ENCODE data around the gene PPP1R12B. TPM values are rescaled to one million over a fixed set of nuclear protein-coding genes. Genes with fewer than 3 reads are reported as not detected.

Gene PPP1R12B
- total RNA-seq, 1 donor from 2014 or later = 404 TPM

DNA sequence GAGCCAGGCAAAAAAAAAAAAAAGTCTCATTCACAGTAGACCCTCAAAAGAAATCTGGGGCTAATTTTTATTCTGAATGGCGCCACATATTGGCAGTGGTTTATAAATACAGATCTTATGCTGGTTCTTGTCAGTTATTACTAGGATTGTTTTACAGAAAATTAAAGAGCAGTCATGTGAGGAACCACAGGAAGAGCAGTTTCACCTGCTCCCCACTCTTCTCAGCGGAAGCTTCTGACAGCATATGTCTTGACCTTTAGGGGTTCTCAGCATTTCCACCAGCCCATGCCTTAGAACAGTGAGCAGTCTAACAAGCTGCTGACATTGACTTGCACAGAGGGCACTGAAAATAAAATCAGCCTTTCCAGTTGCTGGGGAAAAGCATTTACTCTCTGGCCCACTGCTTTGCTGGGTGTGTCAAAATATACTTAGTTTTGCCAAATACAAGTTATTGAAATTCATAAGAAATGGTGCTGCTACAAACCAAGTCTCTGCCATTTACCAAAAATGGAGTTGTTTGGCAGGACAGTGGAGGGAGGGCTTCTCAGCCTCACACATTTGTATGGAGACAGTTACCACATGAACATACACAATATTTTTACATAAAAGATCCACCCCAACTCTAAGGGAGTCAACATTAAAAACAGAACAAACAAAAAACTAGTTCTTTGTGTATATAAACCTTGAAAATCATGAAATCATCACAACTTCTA, 217.5 kb downstream of the PPP1R12B start:
- DNase-seq (ENCODE audit: low spot score in 2 of 2) = no peak
- Histone ChIP-seq H3K4me3 (peak overlapping the region in 1 of 2 donors; percentile 4), H3K4me1 (peaks cover 23 to 90% of the 10 kb centered on the region in 2 donors), H3K27ac (peak overlapping the region; percentile 78 to 79), H3K36me3 (peaks cover 51 to 57% of the 10 kb centered on the region in 2 donors), H3K27me3 (no peaks in the 10 kb centered on the region), H3K9me3 (no peaks in the 10 kb centered on the region)
- TF ChIP-seq CTCF (IDR thresholded peaks at IDR 0.05) = no peak
- intact Hi-C loops (cut with DNase I) = no loop called here

GRCh38 chr1:202567738-202568137, 219.2 kb downstream of the PPP1R12B start:
- H3K4me1 ChIP-seq = peaks cover 13 to 91% of the 10 kb centered on the region in 2 donors
- no peak for TF ChIP-seq CTCF (IDR thresholded peaks at IDR 0.05)
- intact Hi-C loops (cut with DNase I) = loop anchor here (2.0 kb wide), 1 partner anchor 27 kb away; no protein-coding TSS in a partner anchor
- DNase-seq (ENCODE audit: low spot score in 2 of 2) = no peak
- no peak overlapping the region for H3K4me3 ChIP-seq
- no peaks in the 10 kb centered on the region for H3K27me3 ChIP-seq
- H3K27ac ChIP-seq = peak overlapping the region; percentile 78 to 79
- H3K36me3 ChIP-seq = peaks cover 63 to 74% of the 10 kb centered on the region in 2 donors
- no peaks in the 10 kb centered on the region for H3K9me3 ChIP-seq

DNA sequence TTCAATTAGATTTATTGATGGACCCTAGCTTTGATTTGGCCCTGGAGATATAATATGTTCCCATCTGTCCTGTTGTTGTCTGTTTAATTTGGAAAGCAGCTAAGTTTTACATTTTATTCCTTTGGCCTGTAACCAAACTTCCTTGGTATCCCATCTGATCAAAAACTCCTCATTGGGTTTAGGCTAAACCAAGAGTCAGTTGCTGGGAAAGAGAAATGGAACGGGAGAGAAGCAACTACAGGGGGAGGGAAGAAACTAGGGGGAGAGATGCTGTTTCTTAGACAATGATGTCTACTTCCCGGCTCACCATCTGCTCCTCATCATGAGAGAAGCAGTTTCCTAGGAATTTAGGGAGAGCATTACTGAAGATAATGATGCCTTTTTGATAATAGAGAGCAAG, 219.9 kb downstream of the PPP1R12B start:
- H3K9me3 ChIP-seq = no peaks in the 10 kb centered on the region
- peak overlapping the region; percentile 78 to 79 for H3K27ac ChIP-seq
- no peaks in the 10 kb centered on the region for H3K27me3 ChIP-seq
- intact Hi-C loops (cut with DNase I) = loop anchor here (2.0 kb wide), 1 partner anchor 28 kb away; no protein-coding TSS in a partner anchor
- no peak for TF ChIP-seq CTCF (IDR thresholded peaks at IDR 0.05)
- DNase-seq (ENCODE audit: low spot score in 2 of 2) = no peak
- H3K4me1 ChIP-seq = peaks cover 8 to 84% of the 10 kb centered on the region in 2 donors
- H3K4me3 ChIP-seq = no peak overlapping the region
- H3K36me3 ChIP-seq = peaks cover 63 to 75% of the 10 kb centered on the region in 2 donors

GRCh38 chr1:202568826-202569225, 220.3 kb downstream of the PPP1R12B start:
- intact Hi-C loops (cut with DNase I) = loop anchor here (2.0 kb wide), 1 partner anchor 28 kb away; no protein-coding TSS in a partner anchor
- peaks cover 63 to 76% of the 10 kb centered on the region in 2 donors for H3K36me3 ChIP-seq

More at GRCh38 chr1:202568826-202569225, 220.3 kb downstream of the PPP1R12B start:
- H3K9me3 ChIP-seq = no peaks in the 10 kb centered on the region
- H3K4me1 ChIP-seq = peaks cover 8 to 80% of the 10 kb centered on the region in 2 donors
- peak overlapping the region; percentile 78 to 79 for H3K27ac ChIP-seq
- DNase-seq (ENCODE audit: low spot score in 2 of 2) = no peak
- no peaks in the 10 kb centered on the region for H3K27me3 ChIP-seq
- no peak overlapping the region for H3K4me3 ChIP-seq
- no peak for TF ChIP-seq CTCF (IDR thresholded peaks at IDR 0.05)
